Measurements from ENCODE around the gene MLX.

DNA sequence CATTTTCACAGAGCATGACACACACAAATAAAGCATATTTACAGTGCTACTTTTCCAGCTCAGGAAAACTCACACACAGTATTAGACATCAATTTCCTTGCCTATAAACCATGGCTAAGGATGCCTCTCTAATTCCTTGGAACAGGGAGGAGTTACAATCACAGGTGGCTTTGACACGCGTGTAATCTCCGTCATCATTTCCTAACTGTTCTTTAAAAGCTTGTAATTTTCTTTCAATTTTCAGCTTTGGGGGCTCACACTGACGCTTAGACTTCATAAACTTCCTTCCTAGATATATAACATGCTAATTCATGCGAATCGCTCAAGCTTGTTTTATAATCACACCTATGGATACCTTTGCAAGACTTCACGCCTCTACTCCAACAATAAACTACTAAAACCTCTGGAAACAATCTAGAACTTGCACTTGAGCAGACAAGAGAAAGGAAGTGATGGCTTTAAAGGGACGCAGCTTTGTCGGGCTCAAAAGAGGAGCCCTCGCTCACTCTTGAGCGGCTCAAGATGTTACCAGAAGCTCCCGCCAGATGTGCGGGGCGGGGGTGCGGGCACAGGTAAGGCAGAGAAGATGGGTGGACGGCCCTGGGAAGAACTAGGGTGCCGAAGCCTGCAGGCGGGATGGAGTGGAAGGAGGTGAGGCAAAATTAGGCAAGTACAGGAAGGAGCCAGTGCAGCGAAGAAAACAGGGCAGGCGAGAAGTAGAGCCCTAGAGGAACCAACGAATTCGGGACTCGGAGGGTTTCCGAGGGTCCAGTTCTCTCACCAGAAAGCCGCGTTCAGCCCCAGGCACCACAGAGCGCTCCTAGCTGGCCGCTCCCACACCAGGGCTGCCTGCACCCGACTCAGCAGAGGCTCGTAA is 41.6 kb downstream of the MLX start:
- TF ChIP-seq, protein P1, sequence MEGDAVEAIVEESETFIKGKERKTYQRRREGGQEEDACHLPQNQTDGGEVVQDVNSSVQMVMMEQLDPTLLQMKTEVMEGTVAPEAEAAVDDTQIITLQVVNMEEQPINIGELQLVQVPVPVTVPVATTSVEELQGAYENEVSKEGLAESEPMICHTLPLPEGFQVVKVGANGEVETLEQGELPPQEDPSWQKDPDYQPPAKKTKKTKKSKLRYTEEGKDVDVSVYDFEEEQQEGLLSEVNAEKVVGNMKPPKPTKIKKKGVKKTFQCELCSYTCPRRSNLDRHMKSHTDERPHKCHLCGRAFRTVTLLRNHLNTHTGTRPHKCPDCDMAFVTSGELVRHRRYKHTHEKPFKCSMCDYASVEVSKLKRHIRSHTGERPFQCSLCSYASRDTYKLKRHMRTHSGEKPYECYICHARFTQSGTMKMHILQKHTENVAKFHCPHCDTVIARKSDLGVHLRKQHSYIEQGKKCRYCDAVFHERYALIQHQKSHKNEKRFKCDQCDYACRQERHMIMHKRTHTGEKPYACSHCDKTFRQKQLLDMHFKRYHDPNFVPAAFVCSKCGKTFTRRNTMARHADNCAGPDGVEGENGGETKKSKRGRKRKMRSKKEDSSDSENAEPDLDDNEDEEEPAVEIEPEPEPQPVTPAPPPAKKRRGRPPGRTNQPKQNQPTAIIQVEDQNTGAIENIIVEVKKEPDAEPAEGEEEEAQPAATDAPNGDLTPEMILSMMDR (conservative IDR thresholded peaks at IDR 0.05 in 1 of 2, IDR thresholded peaks at IDR 0.05 in 1 of 2; ENCODE audit: extremely low read depth in 1 of 2, insufficient read depth in 1 of 2, low read depth in 1 of 2, low read length in 2 of 2), result no peak
- TF ChIP-seq EZH2 (IDR thresholded peaks at IDR 0.05; ENCODE audit: borderline replicate concordance, low read length), result no peak

Measured in mammary epithelial cell (primary cell).